Erythroblast (primary cell): ENCODE data around the gene KRTAP5-1.

Experiments
- GATA1 ChIP-seq: IDR thresholded peaks from 2 replicates; pipeline ENCODE4 v1.6.1; 2011; ENCODE audit warnings: low read depth, mild to moderate bottlenecking, control low read depth, low read length, moderate library complexity
- POLR2A ChIP-seq: IDR thresholded peaks from 2 replicates; pipeline ENCODE4 v1.6.1; 2011; ENCODE audit warnings: mild to moderate bottlenecking, low read length

DNA sequence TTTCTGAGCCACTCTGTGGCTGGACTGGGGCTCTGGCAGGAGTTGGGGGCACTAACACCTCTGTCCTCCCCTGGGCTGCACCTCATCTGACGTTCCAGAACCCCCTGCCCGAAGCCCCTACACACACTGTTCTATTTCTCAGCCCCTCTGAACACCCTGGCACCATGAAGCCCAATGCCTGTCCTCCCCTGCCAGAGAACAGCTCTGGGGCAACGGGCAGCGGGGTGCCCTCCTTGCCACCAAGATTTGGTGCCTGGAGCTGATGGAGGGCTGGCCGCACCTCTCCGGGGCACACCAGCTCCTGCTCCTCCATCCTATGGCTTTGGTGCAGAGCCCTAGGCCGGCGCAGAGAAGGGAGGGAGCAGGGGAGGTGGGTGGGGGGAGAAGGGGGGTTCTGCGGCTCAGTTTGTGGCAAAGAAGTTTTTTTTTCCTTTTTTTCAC is 29.4 kb downstream of the KRTAP5-1 start:
- TF ChIP-seq POLR2A (no peak), GATA1 (no peak)
